Measurements from ENCODE around the gene ARHGAP24. TPM values are rescaled to one million over a fixed set of nuclear protein-coding genes. Genes with fewer than 3 reads are reported as not detected.

The ARHGAP24 gene
- total and polyA plus RNA-seq, 4 donors: 1.8 to 15.2 (median 3.3) TPM

DNA sequence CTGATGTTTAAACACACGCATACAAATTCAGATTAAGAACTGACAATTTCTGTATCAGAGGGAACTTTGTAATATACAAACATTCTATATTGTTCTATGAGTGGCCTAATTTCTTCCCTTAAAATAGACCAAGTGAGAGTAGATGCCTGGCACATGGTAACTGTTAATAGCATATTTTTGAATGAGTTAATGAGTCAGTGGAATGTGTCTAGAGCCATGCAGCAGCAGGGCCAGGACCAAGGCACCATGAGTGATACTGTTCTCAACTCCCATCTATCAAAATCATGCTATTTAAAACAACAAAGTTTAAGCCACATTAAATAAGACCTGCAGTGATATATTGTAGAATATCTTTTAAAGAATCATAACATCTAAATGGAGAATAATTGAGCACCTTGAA lies 98.3 kb downstream of the ARHGAP24 start:
- Histone ChIP-seq H3K36me3 (ENCODE audit: control insufficient read depth in 4 of 4, insufficient read depth in 3 of 4, low read depth in 1 of 4, low read length in 3 of 4) (no peaks in the 10 kb centered on the region), H3K27ac (ENCODE audit: low read depth in 1 of 2, low read length in 2 of 2) (no peak overlapping the region), H3K4me1 (ENCODE audit: control insufficient read depth in 4 of 4, insufficient read depth in 4 of 4, low read length in 3 of 4) (no peaks in the 10 kb centered on the region), H3K4me3 (ENCODE audit: low read depth in 1 of 3, low read length in 3 of 3) (no peak overlapping the region), H3K27me3 (ENCODE audit: control insufficient read depth in 4 of 4, insufficient read depth in 4 of 4, low read length in 3 of 4) (no peaks in the 10 kb centered on the region), H3K9me3 (ENCODE audit: control insufficient read depth in 4 of 4, low read length in 3 of 4) (no peaks in the 10 kb centered on the region), H3K9ac (ENCODE audit: low read depth in 1 of 2, low read length in 2 of 2) (no peak overlapping the region)
- TF ChIP-seq NR2F2 (IDR thresholded peaks at IDR 0.05): no peak
- TF ChIP-seq, protein P1, sequence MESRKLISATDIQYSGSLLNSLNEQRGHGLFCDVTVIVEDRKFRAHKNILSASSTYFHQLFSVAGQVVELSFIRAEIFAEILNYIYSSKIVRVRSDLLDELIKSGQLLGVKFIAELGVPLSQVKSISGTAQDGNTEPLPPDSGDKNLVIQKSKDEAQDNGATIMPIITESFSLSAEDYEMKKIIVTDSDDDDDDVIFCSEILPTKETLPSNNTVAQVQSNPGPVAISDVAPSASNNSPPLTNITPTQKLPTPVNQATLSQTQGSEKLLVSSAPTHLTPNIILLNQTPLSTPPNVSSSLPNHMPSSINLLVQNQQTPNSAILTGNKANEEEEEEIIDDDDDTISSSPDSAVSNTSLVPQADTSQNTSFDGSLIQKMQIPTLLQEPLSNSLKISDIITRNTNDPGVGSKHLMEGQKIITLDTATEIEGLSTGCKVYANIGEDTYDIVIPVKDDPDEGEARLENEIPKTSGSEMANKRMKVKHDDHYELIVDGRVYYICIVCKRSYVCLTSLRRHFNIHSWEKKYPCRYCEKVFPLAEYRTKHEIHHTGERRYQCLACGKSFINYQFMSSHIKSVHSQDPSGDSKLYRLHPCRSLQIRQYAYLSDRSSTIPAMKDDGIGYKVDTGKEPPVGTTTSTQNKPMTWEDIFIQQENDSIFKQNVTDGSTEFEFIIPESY (IDR thresholded peaks at IDR 0.05): no peak
- TF ChIP-seq, protein P2, sequence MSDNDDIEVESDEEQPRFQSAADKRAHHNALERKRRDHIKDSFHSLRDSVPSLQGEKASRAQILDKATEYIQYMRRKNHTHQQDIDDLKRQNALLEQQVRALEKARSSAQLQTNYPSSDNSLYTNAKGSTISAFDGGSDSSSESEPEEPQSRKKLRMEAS (IDR thresholded peaks at IDR 0.05): no peak
- no peak for TF ChIP-seq FOXA1 (IDR thresholded peaks at IDR 0.05)
- no peak for TF ChIP-seq RAD21 (IDR thresholded peaks at IDR 0.05)
- TF ChIP-seq GABPA (IDR thresholded peaks at IDR 0.05 in 1 of 2, conservative IDR thresholded peaks at IDR 0.05 in 1 of 2): no peak
- no peak for TF ChIP-seq TAF1 (conservative IDR thresholded peaks at IDR 0.05)
- no peak for TF ChIP-seq HNF4G (IDR thresholded peaks at IDR 0.05)
- TF ChIP-seq, protein P3, sequence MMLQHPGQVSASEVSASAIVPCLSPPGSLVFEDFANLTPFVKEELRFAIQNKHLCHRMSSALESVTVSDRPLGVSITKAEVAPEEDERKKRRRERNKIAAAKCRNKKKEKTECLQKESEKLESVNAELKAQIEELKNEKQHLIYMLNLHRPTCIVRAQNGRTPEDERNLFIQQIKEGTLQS (IDR thresholded peaks at IDR 0.05): no peak
- no peak for TF ChIP-seq YY1 (IDR thresholded peaks at IDR 0.05)
- TF ChIP-seq FOXA2 (IDR thresholded peaks at IDR 0.05): no peak
- no peak for TF ChIP-seq HNF4A (conservative IDR thresholded peaks at IDR 0.05)
- no peak for TF ChIP-seq EGR1 (IDR thresholded peaks at IDR 0.05; ENCODE audit: low read depth in 2 of 2)
- TF ChIP-seq RXRA (IDR thresholded peaks at IDR 0.05): no peak
- TF ChIP-seq, protein P4, sequence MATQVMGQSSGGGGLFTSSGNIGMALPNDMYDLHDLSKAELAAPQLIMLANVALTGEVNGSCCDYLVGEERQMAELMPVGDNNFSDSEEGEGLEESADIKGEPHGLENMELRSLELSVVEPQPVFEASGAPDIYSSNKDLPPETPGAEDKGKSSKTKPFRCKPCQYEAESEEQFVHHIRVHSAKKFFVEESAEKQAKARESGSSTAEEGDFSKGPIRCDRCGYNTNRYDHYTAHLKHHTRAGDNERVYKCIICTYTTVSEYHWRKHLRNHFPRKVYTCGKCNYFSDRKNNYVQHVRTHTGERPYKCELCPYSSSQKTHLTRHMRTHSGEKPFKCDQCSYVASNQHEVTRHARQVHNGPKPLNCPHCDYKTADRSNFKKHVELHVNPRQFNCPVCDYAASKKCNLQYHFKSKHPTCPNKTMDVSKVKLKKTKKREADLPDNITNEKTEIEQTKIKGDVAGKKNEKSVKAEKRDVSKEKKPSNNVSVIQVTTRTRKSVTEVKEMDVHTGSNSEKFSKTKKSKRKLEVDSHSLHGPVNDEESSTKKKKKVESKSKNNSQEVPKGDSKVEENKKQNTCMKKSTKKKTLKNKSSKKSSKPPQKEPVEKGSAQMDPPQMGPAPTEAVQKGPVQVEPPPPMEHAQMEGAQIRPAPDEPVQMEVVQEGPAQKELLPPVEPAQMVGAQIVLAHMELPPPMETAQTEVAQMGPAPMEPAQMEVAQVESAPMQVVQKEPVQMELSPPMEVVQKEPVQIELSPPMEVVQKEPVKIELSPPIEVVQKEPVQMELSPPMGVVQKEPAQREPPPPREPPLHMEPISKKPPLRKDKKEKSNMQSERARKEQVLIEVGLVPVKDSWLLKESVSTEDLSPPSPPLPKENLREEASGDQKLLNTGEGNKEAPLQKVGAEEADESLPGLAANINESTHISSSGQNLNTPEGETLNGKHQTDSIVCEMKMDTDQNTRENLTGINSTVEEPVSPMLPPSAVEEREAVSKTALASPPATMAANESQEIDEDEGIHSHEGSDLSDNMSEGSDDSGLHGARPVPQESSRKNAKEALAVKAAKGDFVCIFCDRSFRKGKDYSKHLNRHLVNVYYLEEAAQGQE (IDR thresholded peaks at IDR 0.05): no peak
- TF ChIP-seq JUND (IDR thresholded peaks at IDR 0.05): no peak
- TF ChIP-seq, protein P5, sequence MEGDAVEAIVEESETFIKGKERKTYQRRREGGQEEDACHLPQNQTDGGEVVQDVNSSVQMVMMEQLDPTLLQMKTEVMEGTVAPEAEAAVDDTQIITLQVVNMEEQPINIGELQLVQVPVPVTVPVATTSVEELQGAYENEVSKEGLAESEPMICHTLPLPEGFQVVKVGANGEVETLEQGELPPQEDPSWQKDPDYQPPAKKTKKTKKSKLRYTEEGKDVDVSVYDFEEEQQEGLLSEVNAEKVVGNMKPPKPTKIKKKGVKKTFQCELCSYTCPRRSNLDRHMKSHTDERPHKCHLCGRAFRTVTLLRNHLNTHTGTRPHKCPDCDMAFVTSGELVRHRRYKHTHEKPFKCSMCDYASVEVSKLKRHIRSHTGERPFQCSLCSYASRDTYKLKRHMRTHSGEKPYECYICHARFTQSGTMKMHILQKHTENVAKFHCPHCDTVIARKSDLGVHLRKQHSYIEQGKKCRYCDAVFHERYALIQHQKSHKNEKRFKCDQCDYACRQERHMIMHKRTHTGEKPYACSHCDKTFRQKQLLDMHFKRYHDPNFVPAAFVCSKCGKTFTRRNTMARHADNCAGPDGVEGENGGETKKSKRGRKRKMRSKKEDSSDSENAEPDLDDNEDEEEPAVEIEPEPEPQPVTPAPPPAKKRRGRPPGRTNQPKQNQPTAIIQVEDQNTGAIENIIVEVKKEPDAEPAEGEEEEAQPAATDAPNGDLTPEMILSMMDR (IDR thresholded peaks at IDR 0.05; ENCODE audit: low read depth, low read length, missing input control): no peak
- TF ChIP-seq SP1 (IDR thresholded peaks at IDR 0.05): no peak
- 92% methylated on average over 1 of the region's 1 CpG for WGBS
- DNase-seq (ENCODE audit: low spot score): no peak

Measured in liver (tissue), 9 donors.